Lung (tissue), 12 donors: ENCODE measurements around the gene MAPK14. TPM values are rescaled to one million over a fixed set of nuclear protein-coding genes. Genes with fewer than 3 reads are reported as not detected.
A peak's percentile ranks its signal among the peaks of the same experiment; 100 is the strongest.
"Not testable (repeated sequence)": the region's sequence is repeated elsewhere in the genome, so short reads cannot be mapped to it uniquely, and the experiment has no call there.

Experiments used
- ATAC-seq: fragments of 200-7000 bp; cut with Tn5 transposase; one replicate; pipeline ENCODE4 v1.9.1; 2020; ENCODE audit warnings: moderate number of reproducible peaks; ENCODE audit not compliant: insufficient read depth, low FRiP score
- DNase-seq, 3 donors: peaks; one replicate each; pipeline ENCODE4 v3.0.0-alpha.2; 2013 to 2017
- H3K27ac ChIP-seq, 2 donors: one replicate each; pipeline ENCODE4 v1.5.1; 2013; ENCODE audit warnings: mild to moderate bottlenecking in 2 of 2, moderate library complexity in 2 of 2, control low read depth in 1 of 2, inconsistent platforms in 1 of 2, low read depth in 1 of 2, low read length in 1 of 2
- H3K27me3 ChIP-seq, 3 donors: one replicate each; pipeline ENCODE4 v1.5.1; 2013; ENCODE audit warnings: low read length in 2 of 3; ENCODE audit not compliant: control insufficient read depth in 3 of 3, insufficient read depth in 3 of 3
- H3K36me3 ChIP-seq, 4 donors: one replicate each; pipeline ENCODE4 v1.5.1; 2013; ENCODE audit warnings: low read length in 4 of 4, mild to moderate bottlenecking in 1 of 4, moderate library complexity in 1 of 4; ENCODE audit not compliant: control insufficient read depth in 4 of 4, insufficient read depth in 4 of 4
- H3K4me1 ChIP-seq, 5 donors: one replicate each; pipeline ENCODE4 v1.5.1; 2013; ENCODE audit warnings: low read length in 5 of 5, mild to moderate bottlenecking in 2 of 5, moderate library complexity in 1 of 5; ENCODE audit not compliant: control insufficient read depth in 5 of 5, insufficient read depth in 5 of 5
- H3K4me3 ChIP-seq: one replicate; pipeline ENCODE4 v1.5.1; 2013; ENCODE audit warnings: mild to moderate bottlenecking, control low read depth, moderate library complexity
- H3K9ac ChIP-seq, 2 donors: one replicate each; pipeline ENCODE4 v1.5.1; 2013; ENCODE audit warnings: low read length in 2 of 2, control low read depth in 1 of 2; ENCODE audit not compliant: insufficient read depth in 1 of 2
- H3K9me3 ChIP-seq, 4 donors: one replicate each; pipeline ENCODE4 v1.5.1; 2013; ENCODE audit warnings: low read length in 3 of 4, mild to moderate bottlenecking in 1 of 4, moderate library complexity in 1 of 4; ENCODE audit not compliant: control insufficient read depth in 4 of 4, insufficient read depth in 3 of 4
- WGBS, 2 donors: extraction: QIAGEN DNeasy Blood & Tissue Kit; methylation state at CpG; one replicate each; pipeline ENCODE4 v1.1.7; 2013; 5-methylcytosine and 5-hydroxymethylcytosine counted together
- polyA plus RNA-seq, 2 donors: library from polyadenylated mRNA; stranded (reverse); fragments of 200-250 nt; gene quantifications; one replicate each; pipeline ENCODE4 v1.2.1, GENCODE V29; 2013
- total RNA-seq, 2 donors: library from RNA; depleted of rRNA in 1 of 2; stranded (reverse); fragments of >200 nt in 1 of 2; gene quantifications; one replicate each; pipeline ENCODE4 v1.2.1, GENCODE V29; 2014 to 2021
- TF ChIP-seq, protein P1 (sequence below): IDR thresholded peaks from 2 replicates; pipeline ENCODE4 v1.5.1; 2012; ENCODE audit warnings: mild to moderate bottlenecking; ENCODE audit errors: control extremely low read depth, extremely low read depth
- donor health status: control.
- donor health status: control.
- donor health status: Bipolar disorder and iron deficiency.
- donor health status: healthy.
- donor health status: DM: yes; HTN: yes; CAD: no.

The MAPK14 gene
- total and polyA plus RNA-seq, 4 donors: 12.8 to 93.3 (median 59.5) TPM

DNA sequence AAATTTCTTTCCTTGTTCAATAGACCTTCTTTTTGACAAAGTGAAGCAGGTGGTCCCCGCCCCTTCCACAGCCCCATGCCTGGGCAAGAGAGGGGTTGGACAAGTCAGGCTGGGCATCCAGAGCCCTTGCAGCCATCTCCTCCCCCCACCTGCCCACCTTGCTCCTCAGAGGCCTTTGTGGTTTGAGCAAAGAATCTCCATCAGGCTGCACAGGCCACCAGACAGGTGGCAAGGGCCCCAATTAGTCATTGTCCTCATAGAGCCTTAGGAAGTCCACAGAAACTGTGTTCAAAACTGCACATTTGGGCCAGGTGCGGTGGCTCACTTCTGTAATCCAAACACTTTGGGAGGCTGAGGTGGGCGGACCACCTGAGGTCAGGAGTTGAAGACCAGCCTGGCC lies 101.2 kb downstream of the MAPK14 start:
- Histone ChIP-seq H3K27me3 (peaks cover 0 to 4% (median 0%) of the 10 kb centered on the region in 3 donors), H3K4me3 (no peak overlapping the region), H3K9me3 (no peaks in the 10 kb centered on the region), H3K27ac (no peak overlapping the region), H3K4me1 (peaks cover 0 to 35% (median 13%) of the 10 kb centered on the region in 5 donors), H3K36me3 (peaks cover 0 to 4% (median 0%) of the 10 kb centered on the region in 4 donors), H3K9ac (no peak overlapping the region)
- 96% methylated on average over 3 of the region's 3 CpGs for WGBS, 2 donors
- TF ChIP-seq, protein P1, sequence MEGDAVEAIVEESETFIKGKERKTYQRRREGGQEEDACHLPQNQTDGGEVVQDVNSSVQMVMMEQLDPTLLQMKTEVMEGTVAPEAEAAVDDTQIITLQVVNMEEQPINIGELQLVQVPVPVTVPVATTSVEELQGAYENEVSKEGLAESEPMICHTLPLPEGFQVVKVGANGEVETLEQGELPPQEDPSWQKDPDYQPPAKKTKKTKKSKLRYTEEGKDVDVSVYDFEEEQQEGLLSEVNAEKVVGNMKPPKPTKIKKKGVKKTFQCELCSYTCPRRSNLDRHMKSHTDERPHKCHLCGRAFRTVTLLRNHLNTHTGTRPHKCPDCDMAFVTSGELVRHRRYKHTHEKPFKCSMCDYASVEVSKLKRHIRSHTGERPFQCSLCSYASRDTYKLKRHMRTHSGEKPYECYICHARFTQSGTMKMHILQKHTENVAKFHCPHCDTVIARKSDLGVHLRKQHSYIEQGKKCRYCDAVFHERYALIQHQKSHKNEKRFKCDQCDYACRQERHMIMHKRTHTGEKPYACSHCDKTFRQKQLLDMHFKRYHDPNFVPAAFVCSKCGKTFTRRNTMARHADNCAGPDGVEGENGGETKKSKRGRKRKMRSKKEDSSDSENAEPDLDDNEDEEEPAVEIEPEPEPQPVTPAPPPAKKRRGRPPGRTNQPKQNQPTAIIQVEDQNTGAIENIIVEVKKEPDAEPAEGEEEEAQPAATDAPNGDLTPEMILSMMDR: no peak
- DNase-seq (no peak), ATAC-seq (no peak)

DNA sequence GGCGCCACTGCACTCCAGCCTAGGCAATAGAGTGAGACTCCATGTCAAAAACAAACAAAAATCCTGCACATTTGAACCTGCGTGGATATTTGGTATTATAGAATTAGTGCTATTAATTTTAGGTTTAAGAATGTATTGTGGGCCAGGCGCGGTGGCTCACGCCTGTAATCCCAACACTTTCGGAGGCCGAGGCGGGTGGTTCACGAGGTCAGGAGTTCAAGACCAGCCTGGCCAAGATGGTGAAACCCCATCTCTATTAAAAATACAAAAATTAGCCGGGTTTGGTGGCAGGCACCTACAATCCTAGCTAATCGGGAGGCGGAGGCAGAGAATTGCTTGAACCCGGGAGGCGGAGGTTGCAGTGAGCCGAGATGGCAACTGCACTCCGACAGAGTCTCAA lies 101.7 kb downstream of the MAPK14 start:
- H3K4me1 ChIP-seq: peaks cover 0 to 34% (median 13%) of the 10 kb centered on the region in 5 donors
- H3K36me3 ChIP-seq, DNase-seq, H3K27ac ChIP-seq, H3K27me3 ChIP-seq, H3K9ac ChIP-seq, H3K4me3 ChIP-seq, ATAC-seq, H3K9me3 ChIP-seq: not testable (repeated sequence)
- WGBS, 2 donors: 97% methylated on average over 16 of the region's 16 CpGs

DNA sequence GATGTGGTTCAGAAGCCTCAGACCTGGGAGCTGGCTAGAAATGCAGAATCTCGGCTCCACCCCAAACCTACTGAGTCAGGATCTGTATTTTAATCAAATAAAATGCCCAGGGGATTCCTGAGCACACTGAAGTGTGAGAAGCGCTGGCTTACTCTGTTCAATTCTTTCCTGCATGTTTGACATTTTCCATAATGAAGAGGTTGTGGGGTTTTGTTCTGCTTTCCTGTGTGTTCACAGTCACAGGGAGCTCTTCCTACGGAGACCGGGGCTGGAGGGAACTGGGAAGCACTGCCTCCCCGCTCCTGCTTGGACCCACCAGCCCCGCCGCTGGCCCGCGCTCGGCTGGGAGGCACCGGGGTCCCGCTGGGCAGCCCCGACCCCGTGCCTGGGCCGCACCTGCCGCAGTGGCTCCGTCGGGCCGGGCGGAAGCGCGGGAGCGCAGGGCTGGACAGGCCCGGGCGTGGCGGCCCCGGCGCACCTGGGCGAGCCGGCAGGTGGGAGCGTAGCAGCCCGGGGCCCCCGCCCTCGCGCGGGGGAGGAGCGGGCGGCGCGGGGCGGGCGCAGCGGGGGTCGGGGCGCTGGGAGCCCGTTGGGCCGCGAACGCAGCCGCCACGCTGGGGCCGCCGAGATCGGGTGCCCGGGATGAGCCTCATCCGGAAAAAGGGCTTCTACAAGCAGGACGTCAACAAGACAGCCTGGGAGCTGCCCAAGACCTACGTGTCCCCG lies 102.5 kb downstream of the MAPK14 start, which contains the start of gene MAPK13:
TSS of gene MAPK13 (plus strand) at position 573 of the 726 bp plus-strand sequence. CDS start at position 643, 70 bp downstream.
- ATAC-seq (peak; percentile 30), DNase-seq (no peak)
- TF ChIP-seq, protein P1: no peak
- 3 to 4% methylated on average over 39 to 59 of the region's 59 CpGs for WGBS, 2 donors
- Histone ChIP-seq H3K4me1 (peaks cover 0 to 33% (median 13%) of the 10 kb centered on the region in 5 donors), H3K36me3 (peaks cover 0 to 5% (median 0%) of the 10 kb centered on the region in 4 donors), H3K9ac (peak within 1 kb of the TSS in 1 of 2 donors; percentile 55), H3K9me3 (no peaks in the 10 kb centered on the region), H3K27ac (peak within 1 kb of the TSS in 1 of 2 donors; percentile 85), H3K27me3 (peaks cover 0 to 4% (median 0%) of the 10 kb centered on the region in 3 donors), H3K4me3 (peak within 1 kb of the TSS; percentile 31)

DNA sequence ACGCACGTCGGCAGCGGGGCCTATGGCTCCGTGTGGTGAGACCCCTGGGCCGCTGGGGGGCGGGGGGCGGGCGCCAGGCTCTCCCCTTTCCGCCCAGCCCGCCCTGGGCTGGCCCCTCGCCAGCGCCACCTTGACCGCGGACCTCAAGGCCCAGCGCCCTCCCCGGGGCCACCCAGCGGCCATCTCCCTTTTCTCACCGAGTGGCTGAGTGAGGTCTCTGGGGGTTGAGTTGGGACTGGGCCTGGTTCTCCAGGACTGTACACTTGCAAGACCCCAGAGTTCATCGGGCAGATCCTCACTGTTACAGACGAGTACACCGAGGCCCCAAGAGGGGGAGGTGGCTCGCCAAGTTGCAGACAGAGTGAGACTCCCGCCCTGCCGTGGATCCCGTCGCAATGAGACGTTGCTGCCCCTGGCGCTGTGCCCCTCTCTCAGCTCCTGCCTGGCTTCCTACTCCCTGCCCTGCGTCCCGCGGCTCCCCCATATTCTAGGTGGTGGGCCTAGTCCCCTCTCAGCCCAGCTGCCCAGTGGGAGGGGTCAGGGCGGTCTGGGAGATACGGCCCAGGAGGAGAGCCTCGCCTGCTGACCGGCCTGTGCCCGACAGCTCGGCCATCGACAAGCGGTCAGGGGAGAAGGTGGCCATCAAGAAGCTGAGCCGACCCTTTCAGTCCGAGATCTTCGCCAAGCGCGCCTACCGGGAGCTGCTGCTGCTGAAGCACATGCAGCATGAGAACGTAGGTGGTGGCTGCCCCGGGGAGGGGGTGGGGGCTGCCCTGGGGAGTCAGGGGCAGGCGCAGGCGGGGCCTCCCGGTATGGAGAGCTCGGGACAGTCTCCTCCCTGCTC lies 103.3 kb downstream of the MAPK14 start:
- peaks cover 0 to 33% (median 13%) of the 10 kb centered on the region in 5 donors for H3K4me1 ChIP-seq

More for the DNA sequence above, 103.3 kb downstream of the MAPK14 start:
- ATAC-seq (peak; percentile 46), DNase-seq (peak; percentile 45 to 63 (median 58))
- Histone ChIP-seq H3K27ac (peak overlapping the region in 1 of 2 donors; percentile 79), H3K9ac (peak overlapping the region in 1 of 2 donors; percentile 55), H3K4me3 (peak overlapping the region; percentile 23), H3K9me3 (no peaks in the 10 kb centered on the region), H3K27me3 (peaks cover 0 to 4% (median 0%) of the 10 kb centered on the region in 3 donors), H3K36me3 (peaks cover 0 to 9% (median 0%) of the 10 kb centered on the region in 4 donors)
- TF ChIP-seq, protein P1: no peak
- WGBS, 2 donors: 10 to 19% methylated on average over 47 to 52 of the region's 52 CpGs
